Adipocyte (in vitro differentiated cells): ENCODE measurements around the gene SCCPDH.
"Not testable (repeated sequence)": the region's sequence is repeated elsewhere in the genome, so short reads cannot be mapped to it uniquely, and the experiment has no call there.

Experiments
- DNase-seq: peaks from one replicate; pipeline ENCODE4 v3.0.0-alpha.2; 2015; ENCODE audit warnings: low read depth
- H3K27me3 ChIP-seq: replicated peaks from 2 replicates; pipeline ENCODE4 v1.7.0; 2013; ENCODE audit warnings: mild to moderate bottlenecking, low read length, moderate library complexity; ENCODE audit not compliant: control insufficient read depth, insufficient read depth
- H3K36me3 ChIP-seq: 2 replicates; pipeline ENCODE4 v1.7.0; 2013; ENCODE audit warnings: low read length, mild to moderate bottlenecking, moderate library complexity; ENCODE audit not compliant: control insufficient read depth, insufficient read depth, severe bottlenecking
- H3K4me1 ChIP-seq: 2 replicates; pipeline ENCODE4 v1.7.0; 2013; ENCODE audit warnings: mild to moderate bottlenecking, low read length, moderate library complexity; ENCODE audit not compliant: control insufficient read depth, insufficient read depth
- H3K4me3 ChIP-seq: 2 replicates; pipeline ENCODE4 v1.7.0; 2013; ENCODE audit warnings: mild to moderate bottlenecking, low read length, moderate library complexity
- H3K9ac ChIP-seq: 2 replicates; pipeline ENCODE4 v1.7.0; 2013; ENCODE audit warnings: mild to moderate bottlenecking, low read length, moderate library complexity
- H3K9me3 ChIP-seq: 2 replicates; pipeline ENCODE4 v1.7.0; 2013; ENCODE audit warnings: mild to moderate bottlenecking, low read length, moderate library complexity; ENCODE audit not compliant: control insufficient read depth

The SCCPDH gene

DNA sequence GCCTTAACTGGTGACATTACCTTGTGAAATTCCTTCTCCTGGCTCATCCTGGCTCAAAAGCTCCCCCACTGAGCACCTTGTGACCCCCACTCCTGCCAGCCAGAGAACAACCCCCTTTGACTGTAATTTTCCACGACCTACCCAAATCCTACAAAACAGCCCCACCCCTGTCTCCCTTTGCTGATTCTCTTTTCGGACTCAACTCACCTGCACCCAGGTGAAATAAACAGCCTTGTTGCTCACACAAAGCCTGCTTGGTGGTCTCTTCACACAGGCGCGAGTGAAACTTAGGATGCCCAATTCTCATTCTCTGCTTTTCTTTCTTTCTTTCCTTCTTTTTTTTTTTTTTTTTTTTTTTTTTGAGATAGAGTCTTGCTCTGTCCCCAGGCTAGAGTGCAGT lies 89.1 kb downstream of the SCCPDH start:
- not testable (repeated sequence) for H3K4me3 ChIP-seq, H3K4me1 ChIP-seq, H3K9ac ChIP-seq

GRCh38 chr1:246814890-246815289 lies 90.7 kb downstream of the SCCPDH start:
- no peak for DNase-seq
- H3K4me3 ChIP-seq = no peak overlapping the region
- no peaks in the 10 kb centered on the region for H3K4me1 ChIP-seq
- H3K9me3 ChIP-seq = no peaks in the 10 kb centered on the region
- H3K36me3 ChIP-seq = no peaks in the 10 kb centered on the region
- no peak overlapping the region for H3K9ac ChIP-seq
- peaks cover 19% of the 10 kb centered on the region for H3K27me3 ChIP-seq

More for the DNA sequence above, 89.1 kb downstream of the SCCPDH start:
- not testable (repeated sequence) for DNase-seq, H3K9me3 ChIP-seq, H3K36me3 ChIP-seq
- peaks cover 28% of the 10 kb centered on the region for H3K27me3 ChIP-seq

DNA sequence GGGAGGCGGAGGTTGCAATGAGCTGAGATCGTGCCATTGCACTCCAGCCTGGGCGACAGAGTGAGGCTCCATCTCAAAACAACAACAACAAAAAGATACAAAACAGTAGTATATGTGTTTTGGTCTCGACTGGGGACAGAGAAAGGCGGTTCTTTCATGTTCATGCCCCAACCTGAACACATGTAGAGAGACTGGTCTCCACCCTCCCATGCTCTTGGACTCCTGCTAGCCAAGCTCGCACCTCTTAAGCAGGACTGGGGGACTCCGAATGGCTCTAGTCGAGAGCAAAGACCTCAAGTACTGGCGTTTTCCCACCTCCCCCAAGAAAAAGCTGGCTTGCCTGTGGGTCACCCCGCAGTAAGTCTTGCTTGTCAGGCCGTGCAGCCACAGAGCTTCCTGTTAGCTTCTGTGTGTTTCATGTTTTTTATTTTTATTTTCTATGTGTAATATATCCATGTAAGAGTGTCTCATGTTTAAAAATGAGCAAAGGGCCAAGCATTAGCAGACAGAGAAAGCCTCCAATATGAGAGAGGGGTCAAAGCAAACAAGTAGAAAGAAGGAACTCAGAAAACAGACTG lies 91.6 kb downstream of the SCCPDH start:
- H3K4me3 ChIP-seq = no peak overlapping the region
- no peaks in the 10 kb centered on the region for H3K9me3 ChIP-seq
- H3K4me1 ChIP-seq = no peaks in the 10 kb centered on the region
- H3K9ac ChIP-seq = no peak overlapping the region
- DNase-seq = no peak
- no peaks in the 10 kb centered on the region for H3K36me3 ChIP-seq
- peaks cover 26% of the 10 kb centered on the region for H3K27me3 ChIP-seq
